Erythroblast (primary cell): ENCODE results near the gene CDX2.

Experiments
- GATA1 ChIP-seq: IDR thresholded peaks from 2 replicates; pipeline ENCODE4 v1.6.1; 2011; ENCODE audit warnings: low read depth, mild to moderate bottlenecking, control low read depth, low read length, moderate library complexity
- POLR2A ChIP-seq: IDR thresholded peaks from 2 replicates; pipeline ENCODE4 v1.6.1; 2011; ENCODE audit warnings: mild to moderate bottlenecking, low read length

- TF ChIP-seq POLR2A (no peak), GATA1 (no peak)
These were observed 1.3 kb downstream of the CDX2 start for GRCh38 chr13:27967736-27968315.
